GM18499 (cell line): ENCODE data around the gene TBCD.

Source experiments
- ATAC-seq: cut with Tn5 transposase; IDR thresholded peaks from one replicate; pipeline ENCODE4 v1.9.1; 2021; ENCODE audit warnings: moderate number of reproducible peaks; ENCODE audit not compliant: insufficient read depth, unreplicated experiment

TBCD gene

GRCh38 chr17:82825540-82826124 lies 73.8 kb downstream of the TBCD start:
- no peak for ATAC-seq

GRCh38 chr17:82826211-82826610 lies 74.3 kb downstream of the TBCD start:
- no peak for ATAC-seq

GRCh38 chr17:82826956-82827355 lies 75.1 kb downstream of the TBCD start:
- no peak for ATAC-seq

GRCh38 chr17:82828875-82829487 lies 77.1 kb downstream of the TBCD start:
- ATAC-seq: no peak

GRCh38 chr17:82830249-82830661 lies 78.4 kb downstream of the TBCD start:
- no peak for ATAC-seq

GRCh38 chr17:82831041-82831817 lies 79.4 kb downstream of the TBCD start:
- no peak for ATAC-seq

GRCh38 chr17:82831818-82832200 lies 79.9 kb downstream of the TBCD start:
- ATAC-seq: no peak

GRCh38 chr17:82832411-82832810 lies 80.5 kb downstream of the TBCD start:
- ATAC-seq: no peak

GRCh38 chr17:82832881-82833475 lies 81.1 kb downstream of the TBCD start:
- no peak for ATAC-seq

GRCh38 chr17:82835122-82835521 lies 83.3 kb downstream of the TBCD start:
- ATAC-seq: no peak

- ATAC-seq: no peak
Observed at GRCh38 chr17:82835766-82836512, 84.1 kb downstream of the TBCD start.

GRCh38 chr17:82836823-82837357 lies 85.0 kb downstream of the TBCD start:
- no peak for ATAC-seq

- no peak for ATAC-seq
Observed at GRCh38 chr17:82837586-82838320, 85.9 kb downstream of the TBCD start.

- ATAC-seq: no peak
Observed at GRCh38 chr17:82838386-82839063, 86.7 kb downstream of the TBCD start.

GRCh38 chr17:82839617-82840292 lies 87.9 kb downstream of the TBCD start, which contains the start of gene ZNF750:
Gene ZNF750 (minus strand): TSS chr17:82840022. CDS start chr17:82832454, 7,568 bp downstream.
- no peak for ATAC-seq

GRCh38 chr17:82840431-82840831 lies 88.6 kb downstream of the TBCD start:
- ATAC-seq: no peak

GRCh38 chr17:82841921-82842596 lies 90.2 kb downstream of the TBCD start:
- ATAC-seq: no peak
